ENCODE data around the gene PRPF39.

Gene PRPF39

GRCh38 chr14:45150386-45150890, 66.5 kb downstream of the PRPF39 start (continued):
- TF ChIP-seq ZSCAN4 (tag by site-specific recombination; IDR thresholded peaks at IDR 0.05) (no peak), ZSCAN23 (tag by site-specific recombination; IDR thresholded peaks at IDR 0.05) (no peak)

- Histone ChIP-seq H3K36me3 (ENCODE audit: control insufficient read depth in 2 of 2, insufficient read depth in 1 of 2, low read length in 2 of 2) (peaks cover 12 to 29% of the 10 kb centered on the region in 2 experiments), H3K9me3 (ENCODE audit: control insufficient read depth, insufficient read depth, low read depth, low read length) (no peaks in the 10 kb centered on the region), H3K27ac (ENCODE audit: extremely low read depth, low read depth, low read length) (no peak overlapping the region), H3K4me3 (ENCODE audit: low read depth, low read length) (no peak overlapping the region), H3K4me1 (ENCODE audit: control insufficient read depth, insufficient read depth, low read length) (no peaks in the 10 kb centered on the region)
- no peak for TF ChIP-seq GLI2 (tag by site-specific recombination; IDR thresholded peaks at IDR 0.05; ENCODE audit: borderline replicate concordance, low read depth)
- no peak for TF ChIP-seq ZNF701 (tag by site-specific recombination; IDR thresholded peaks at IDR 0.05)
- TF ChIP-seq ZNF658 (tag by site-specific recombination; IDR thresholded peaks at IDR 0.05), result no peak
- TF ChIP-seq ZNF529 (tag by site-specific recombination; IDR thresholded peaks at IDR 0.05; ENCODE audit: insufficient replicate concordance), result no peak
- TF ChIP-seq ZSCAN5A (tag by site-specific recombination; IDR thresholded peaks at IDR 0.05), result no peak
- TF ChIP-seq BCL6B (tag by site-specific recombination; IDR thresholded peaks at IDR 0.05), result no peak
- TF ChIP-seq ZNF600 (tag by site-specific recombination; IDR thresholded peaks at IDR 0.05), result no peak
- no peak for TF ChIP-seq HOXD13 (CRISPR knock-in tag; IDR thresholded peaks at IDR 0.05; ENCODE audit: borderline replicate concordance)
- CTCF ChIA-PET, result no interaction called here
- POLR2A ChIA-PET, result no interaction called here
Observed at GRCh38 chr14:45156067-45156466, 72.2 kb downstream of the PRPF39 start.

Measured in HEK293 (cell line).